ENCODE data around the gene KAT2A.

The KAT2A gene

DNA sequence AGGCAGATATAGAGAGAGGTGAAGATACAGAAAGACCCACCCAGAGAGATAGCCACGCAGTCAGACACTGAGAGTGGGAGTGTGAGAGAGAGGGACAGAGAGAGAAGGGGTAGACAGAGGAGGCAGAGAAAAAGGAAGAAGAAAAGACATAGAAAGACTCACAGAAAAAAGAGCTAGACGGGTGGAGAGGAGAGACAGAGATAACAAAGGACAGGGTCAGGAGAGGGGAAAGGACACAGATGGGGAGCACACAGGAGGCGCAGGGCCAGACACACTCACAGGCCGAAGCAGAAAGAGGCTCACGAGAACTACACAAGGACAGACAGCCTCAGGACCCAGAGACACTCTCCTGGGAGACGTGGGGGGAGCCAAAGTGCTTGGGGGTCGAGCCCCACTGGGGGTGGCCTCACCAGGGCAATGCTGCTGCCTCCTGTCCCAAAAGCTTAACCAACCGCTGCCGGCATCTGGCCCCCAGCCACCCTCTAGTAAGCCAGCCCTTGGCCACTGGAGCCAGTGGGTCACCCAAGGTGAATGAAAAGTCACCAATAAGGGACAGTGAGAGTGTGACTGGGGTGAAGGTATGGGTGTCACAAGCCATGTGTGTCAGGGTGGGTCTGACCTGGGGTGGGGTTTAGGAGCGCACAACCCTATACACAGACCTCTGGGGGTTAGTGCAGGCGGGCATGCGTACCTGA, 26.6 kb downstream of the KAT2A start:
- no peak for DNase-seq (ENCODE audit: low read depth in 1 of 2, low spot score in 1 of 2)

GRCh38 chr17:42092939-42093338, 28.2 kb downstream of the KAT2A start:
- DNase-seq (ENCODE audit: low read depth in 1 of 2, low spot score in 1 of 2) = no peak

- no peak for DNase-seq (ENCODE audit: low read depth in 1 of 2, low spot score in 1 of 2)
These were observed 30.0 kb downstream of the KAT2A start for GRCh38 chr17:42090964-42091790.

DNA sequence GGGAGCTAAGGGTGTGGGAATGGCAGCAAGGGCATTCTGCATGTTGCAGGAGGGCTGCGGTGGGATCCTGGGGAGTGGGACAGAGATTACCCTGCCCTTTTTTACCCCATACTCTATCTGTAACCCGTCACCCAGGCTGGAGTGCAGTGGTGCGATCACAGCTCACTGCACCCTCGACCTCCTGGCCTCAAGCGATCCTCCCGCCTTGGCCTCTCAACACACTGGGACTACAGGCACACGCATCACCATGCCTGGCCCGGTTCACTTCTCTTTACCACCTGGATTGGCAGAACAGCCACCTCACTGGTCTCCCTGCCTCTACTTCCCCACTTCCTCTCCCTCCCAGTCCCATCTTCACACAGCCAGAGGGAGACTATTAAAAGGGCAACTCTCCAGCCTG, 32.4 kb downstream of the KAT2A start:
- DNase-seq (ENCODE audit: low read depth in 1 of 2, low spot score in 1 of 2) = no peak

DNA sequence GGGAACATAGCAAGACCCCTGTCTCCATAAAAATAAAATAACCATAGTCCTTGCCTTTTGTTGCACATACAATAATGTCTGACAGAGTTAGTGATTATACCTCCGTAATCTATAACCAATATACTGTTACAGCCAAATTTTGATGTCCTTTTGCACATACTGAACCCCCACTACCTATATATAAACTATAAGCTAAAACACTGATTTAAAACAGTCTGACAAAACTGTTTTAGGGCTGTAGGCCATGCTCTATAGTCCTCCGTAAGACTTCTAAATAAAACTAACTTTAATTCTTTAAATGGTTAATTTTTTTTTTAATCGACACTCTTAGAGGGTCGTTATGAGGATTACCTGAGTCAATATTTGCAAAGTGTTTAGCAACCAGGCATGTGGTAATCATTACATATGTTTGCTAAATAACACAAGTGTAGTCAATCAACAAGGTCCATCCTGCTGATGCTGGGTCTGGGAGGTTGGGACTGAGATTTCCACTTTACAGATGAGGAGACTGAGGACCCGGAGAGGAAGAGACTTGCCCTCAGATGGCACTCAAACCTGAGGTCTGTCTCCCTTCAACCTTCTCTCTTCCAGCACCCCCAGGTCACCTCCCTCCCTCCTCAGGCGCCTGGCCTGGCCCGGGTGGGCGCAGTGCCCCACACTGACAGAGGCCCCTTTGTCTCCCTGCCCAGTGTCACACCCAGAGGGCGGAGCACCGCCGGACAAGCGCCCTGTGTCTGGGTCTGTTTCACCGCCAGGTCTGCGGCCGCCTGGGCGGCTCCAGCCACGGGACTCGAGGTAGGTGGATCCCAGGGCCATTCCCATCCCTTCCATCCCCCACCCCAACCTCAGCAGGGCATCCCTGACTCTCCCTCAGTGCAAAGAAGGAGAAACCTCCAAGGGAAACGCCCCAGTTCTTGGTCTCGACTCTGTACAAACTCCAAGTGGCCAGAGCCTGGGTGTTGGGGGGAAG, 33.1 kb downstream of the KAT2A start:
- DNase-seq (ENCODE audit: low read depth in 1 of 2, low spot score in 1 of 2) = no peak

DNA sequence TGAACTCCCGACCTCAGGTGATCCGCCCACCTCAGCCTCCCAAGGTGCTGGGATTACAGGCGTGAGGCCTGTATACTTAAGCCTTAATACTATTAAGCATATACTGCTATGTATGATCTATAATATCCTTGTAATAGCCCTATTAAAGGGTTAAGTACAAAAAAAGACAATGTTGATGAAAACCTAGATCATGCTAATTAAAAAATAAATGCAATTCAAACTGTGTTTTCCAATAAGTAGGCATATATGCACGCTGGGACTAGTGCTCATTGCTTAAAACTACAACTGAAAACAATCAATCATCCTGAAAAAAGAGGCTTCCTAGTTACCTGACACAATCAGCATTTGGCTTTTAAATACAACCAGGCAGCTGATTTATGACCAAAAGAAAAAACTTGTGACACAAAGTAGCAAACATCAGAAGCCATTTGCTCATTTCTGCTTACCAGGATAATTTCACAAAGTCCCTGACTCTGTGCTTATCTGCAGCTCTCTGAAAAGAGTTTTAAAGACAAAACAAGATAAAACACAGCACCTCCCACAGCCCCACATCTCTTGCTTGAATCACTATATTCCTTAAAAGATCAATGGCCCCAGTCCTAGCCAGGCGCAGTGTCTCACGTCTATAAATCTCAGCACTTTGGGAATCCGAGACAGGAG, 34.0 kb downstream of the KAT2A start:
- no peak for DNase-seq (ENCODE audit: low read depth in 1 of 2, low spot score in 1 of 2)

- no peak for DNase-seq (ENCODE audit: low read depth in 1 of 2, low spot score in 1 of 2)
These were observed 39.5 kb downstream of the KAT2A start for GRCh38 chr17:42081516-42082129.

DNA sequence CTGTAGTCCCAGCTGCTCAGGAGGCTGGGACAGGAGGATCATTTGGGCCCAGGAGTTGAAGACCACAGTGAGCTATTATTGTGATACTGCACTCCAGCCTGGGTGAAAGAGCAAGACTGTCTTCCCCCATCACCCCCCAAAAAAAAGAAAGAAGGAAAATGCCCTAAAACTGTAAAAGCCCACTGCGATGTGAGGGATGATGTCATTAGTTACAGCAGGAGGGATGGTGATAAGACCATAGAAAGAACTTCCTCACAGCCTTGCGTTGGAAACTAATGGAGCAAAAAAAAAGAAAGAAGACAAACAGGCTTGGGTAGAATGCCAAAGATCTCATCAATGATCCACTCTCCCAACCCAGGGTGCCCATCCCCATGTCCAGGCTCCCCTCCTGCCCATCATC, 41.6 kb downstream of the KAT2A start:
- DNase-seq (ENCODE audit: low read depth in 1 of 2, low spot score in 1 of 2) = no peak

DNA sequence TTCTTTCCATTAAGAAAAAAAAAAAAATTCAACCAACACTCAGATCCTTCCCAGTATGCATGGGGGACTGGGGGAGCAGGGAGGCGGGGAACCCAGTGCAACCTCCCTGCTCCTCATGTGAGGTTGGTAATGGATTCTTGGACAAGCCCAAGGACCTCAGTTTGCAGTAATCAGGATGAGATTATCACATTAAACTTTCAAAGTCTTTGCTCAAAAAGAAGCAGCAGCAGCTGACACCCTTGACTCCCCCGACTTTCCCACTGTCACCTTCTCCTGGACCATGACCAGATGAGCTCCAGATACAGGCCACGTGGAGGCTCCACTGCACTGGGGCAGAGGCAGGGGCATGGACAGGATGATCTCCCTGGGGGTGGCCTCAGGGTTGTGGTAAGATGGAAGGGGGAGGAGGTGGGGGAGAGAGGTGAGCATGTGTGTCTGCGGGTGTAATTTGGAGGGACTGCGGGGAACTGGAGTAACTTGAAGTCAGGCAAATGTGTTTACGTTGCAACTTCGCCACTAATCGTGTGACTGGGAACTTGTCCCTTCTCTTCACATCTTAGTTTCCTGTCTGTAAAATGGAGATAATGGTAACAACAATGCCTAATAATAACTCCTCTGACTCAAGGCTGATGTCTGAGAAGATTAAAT, 42.6 kb downstream of the KAT2A start:
- no peak for DNase-seq (ENCODE audit: low read depth in 1 of 2, low spot score in 1 of 2)

- no peak for DNase-seq (ENCODE audit: low read depth in 1 of 2, low spot score in 1 of 2)
These were observed 43.4 kb downstream of the KAT2A start for GRCh38 chr17:42077755-42078154.

DNA sequence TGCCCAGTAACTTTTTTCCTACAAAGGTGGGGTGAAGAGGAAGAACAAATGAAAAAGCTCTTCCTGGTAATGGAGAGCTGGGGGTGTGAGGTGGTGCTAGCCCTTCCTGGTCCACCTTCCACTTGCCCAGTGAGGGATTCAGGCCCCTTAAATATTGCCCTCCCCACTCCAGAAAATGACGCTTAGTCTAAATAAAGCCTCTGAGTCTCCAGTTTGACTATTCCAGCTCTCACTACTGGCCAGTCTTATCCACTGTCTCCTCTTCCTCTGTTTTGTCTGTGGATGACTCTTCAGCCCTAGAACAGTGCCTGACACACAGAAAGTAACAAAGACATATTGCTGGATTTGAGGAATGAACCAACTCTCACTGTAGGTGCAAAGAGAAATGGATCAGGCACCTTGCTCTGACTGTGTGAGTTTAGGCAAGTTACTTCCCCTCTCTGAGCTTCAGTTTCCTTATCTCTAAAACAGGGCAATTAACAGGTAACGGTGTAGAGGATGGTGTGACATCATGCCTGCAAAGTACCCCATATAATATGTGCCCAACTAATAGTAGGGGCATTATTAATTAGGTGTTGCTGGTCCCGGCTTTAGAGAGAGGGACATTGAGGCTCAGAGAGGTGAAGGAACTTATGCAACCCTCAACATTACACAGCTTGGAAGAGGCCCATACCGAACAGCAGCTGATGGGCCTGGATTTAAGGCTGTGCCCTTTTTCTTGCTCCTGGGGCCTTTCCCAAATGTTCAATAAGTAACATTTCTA, 44.2 kb downstream of the KAT2A start:
- DNase-seq (ENCODE audit: low read depth in 1 of 2, low spot score in 1 of 2) = no peak

DNA sequence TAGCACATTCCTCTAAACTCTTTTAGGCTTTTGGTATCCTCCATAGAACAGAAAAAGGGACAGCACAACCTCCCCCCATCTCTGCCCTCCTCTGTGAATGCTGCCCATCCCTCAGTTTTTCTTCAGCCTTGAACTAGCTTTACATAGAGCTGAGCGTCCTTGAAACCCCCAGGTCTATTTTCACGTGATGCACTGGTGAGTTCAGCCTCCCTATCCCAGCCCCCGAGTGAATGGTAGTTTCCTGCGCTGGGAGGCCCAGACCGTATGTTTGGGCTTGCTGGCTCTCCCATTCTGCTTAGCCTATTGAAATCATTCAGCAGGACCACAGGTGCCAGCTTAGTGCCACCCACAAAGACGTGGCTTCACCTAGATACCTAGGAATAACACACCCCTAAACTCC, 45.4 kb downstream of the KAT2A start:
- no peak for DNase-seq (ENCODE audit: low read depth in 1 of 2, low spot score in 1 of 2)

- no peak for DNase-seq (ENCODE audit: low read depth in 1 of 2, low spot score in 1 of 2)
These were observed 48.6 kb downstream of the KAT2A start for GRCh38 chr17:42072323-42073187.

DNA sequence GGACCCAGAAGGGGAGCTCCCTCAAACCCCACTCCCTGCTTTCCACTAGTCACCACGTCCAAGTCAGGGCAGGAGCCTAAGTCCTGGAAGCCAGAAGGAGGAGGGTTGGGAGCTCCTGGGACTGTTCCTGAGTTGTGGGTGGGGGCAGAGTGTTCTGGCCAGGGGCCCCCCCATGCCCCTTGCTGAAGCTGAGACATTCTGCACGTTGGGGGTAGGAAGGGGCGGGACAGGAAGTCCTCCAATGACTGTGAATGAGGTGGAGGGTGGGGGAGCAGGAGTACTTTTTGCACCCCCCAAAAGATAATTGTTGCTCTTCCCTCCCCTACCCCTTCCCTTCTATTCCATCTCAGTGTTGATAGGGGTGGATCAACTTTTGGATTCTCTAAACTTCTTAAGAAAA, 49.4 kb downstream of the KAT2A start:
- DNase-seq (ENCODE audit: low read depth in 1 of 2, low spot score in 1 of 2) = no peak

DNA sequence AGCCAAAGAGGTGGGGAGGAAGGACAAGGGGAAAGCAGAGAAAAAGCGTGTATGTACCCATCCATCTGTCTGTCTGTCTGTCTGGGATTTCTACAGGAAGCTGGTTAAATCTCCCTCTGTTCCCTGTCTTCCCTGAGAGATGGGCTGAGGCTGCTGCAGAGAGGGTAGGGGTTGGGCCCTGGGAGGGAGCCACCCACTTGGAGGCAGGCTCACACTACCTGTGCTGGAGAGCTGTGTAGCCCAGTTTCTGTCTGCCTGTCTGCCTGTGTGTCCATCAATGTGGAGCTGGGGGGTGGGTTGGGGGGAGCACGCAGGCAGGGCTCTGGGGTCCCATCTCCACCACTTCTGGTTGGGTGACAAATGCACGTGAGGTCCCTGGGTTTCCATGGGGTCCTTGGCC, 52.2 kb downstream of the KAT2A start:
- no peak for DNase-seq (ENCODE audit: low read depth in 1 of 2, low spot score in 1 of 2)

DNA sequence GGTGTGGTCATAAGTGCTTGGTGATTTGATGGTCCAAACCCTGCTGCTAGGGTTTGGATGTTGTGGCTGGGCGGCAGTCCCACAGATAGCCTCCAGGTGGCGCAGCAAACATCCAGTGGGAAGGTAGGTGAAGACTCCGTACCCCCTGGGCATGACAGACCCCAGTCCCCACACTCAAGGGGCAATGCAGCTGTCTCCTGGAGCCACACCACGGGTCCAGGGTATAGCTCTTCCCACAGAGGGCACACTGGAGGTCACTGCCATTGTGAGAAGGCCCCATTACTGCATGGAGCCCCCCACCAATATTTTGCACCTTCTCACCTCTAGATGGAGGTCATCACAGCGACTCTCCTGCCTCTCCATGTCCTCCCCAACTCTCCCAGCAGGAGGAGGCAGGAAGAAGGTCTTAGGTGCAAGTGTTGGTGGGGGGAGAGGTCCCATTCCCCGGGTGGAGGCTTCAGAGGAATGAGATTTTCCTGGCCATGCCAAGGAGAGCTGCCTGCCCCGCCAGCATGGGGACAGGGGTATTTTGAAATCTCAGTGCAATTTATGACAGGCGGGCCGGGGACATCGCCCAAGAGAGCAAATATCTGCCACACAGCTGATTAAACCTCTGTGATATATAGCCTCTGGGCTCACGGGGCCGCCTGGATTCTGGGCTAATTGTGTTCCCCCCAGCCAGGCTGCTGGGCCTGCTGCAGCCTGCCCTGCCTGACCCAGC, 53.6 kb downstream of the KAT2A start:
- DNase-seq (ENCODE audit: low read depth in 1 of 2, low spot score in 1 of 2) = peak; percentile 50 to 62

DNA sequence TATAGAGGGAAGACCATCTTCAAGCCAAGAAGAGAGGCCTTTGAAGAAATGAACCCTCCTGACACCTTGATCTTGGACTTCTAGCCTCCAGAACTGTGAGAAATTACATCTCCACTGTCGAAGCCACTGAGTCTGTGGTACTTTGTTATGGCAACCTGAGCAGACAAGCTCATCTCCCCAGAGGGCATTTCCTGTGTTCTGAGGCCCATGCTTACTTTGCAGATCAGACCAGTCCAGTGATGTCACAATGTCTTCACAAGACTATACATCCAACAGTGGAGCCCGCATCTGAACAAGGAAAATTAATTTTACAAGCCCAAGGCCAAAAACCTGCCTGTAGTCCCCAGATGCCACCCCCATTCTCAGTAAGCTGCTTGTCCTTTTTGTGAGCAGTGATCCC, 56.0 kb downstream of the KAT2A start:
- no peak for DNase-seq (ENCODE audit: low read depth in 1 of 2, low spot score in 1 of 2)

Data from activated T-helper 1 cell treated with anti-CD3 and anti-CD28 coated beads, Interleukin-2, amount 50 U/mL, for 16 hours (primary cell).